H9 (cell line): ENCODE data around the gene LDLRAP1. TPM values are rescaled to one million over a fixed set of nuclear protein-coding genes. Genes with fewer than 3 reads are reported as not detected.

ENCODE experiments used
- DNase-seq: peaks from one replicate; pipeline ENCODE4 v3.0.0-alpha.2; 2017
- H2AFZ ChIP-seq: one replicate; pipeline ENCODE4 v1.6.1; 2013; ENCODE audit warnings: mild to moderate bottlenecking, low read length, control low read depth, moderate library complexity
- H2AK5ac ChIP-seq: 2 replicates; pipeline ENCODE4 v1.6.1; 2013; ENCODE audit warnings: low read length, control low read depth, mixed read lengths; ENCODE audit not compliant: insufficient read length
- H2BK120ac ChIP-seq: one replicate; pipeline ENCODE4 v1.6.1; 2013; ENCODE audit warnings: low read depth, mild to moderate bottlenecking, low read length, control low read depth, inconsistent platforms; ENCODE audit not compliant: poor library complexity, severe bottlenecking
- H2BK12ac ChIP-seq: 2 replicates; pipeline ENCODE4 v1.6.1; 2013; ENCODE audit warnings: low read length, control low read depth, mixed read lengths, low read depth; ENCODE audit not compliant: insufficient read length
- H2BK15ac ChIP-seq: 2 replicates; pipeline ENCODE4 v1.6.1; 2013; ENCODE audit warnings: low read depth, low read length, control low read depth
- H2BK20ac ChIP-seq: one replicate; pipeline ENCODE4 v1.6.1; 2013; ENCODE audit warnings: low read depth, mild to moderate bottlenecking, low read length, control low read depth, inconsistent platforms; ENCODE audit not compliant: poor library complexity, severe bottlenecking
- H2BK5ac ChIP-seq: 2 replicates; pipeline ENCODE4 v1.6.1; 2013; ENCODE audit warnings: low read length, control low read depth, mixed read lengths; ENCODE audit not compliant: insufficient read length
- H3K14ac ChIP-seq: 2 replicates; pipeline ENCODE4 v1.6.1; 2013; ENCODE audit warnings: low read length, control low read depth; ENCODE audit not compliant: insufficient read depth
- H3K18ac ChIP-seq: 2 replicates; pipeline ENCODE4 v1.6.1; 2013; ENCODE audit warnings: low read depth, mild to moderate bottlenecking, mixed read lengths, low read length, control low read depth; ENCODE audit not compliant: insufficient read length
- H3K23ac ChIP-seq: 2 replicates; pipeline ENCODE4 v1.6.1; 2013; ENCODE audit warnings: low read length, control low read depth, mixed read lengths, low read depth; ENCODE audit not compliant: insufficient read length
- H3K23me2 ChIP-seq: 2 replicates; pipeline ENCODE4 v1.6.1; 2013; ENCODE audit warnings: low read depth, mild to moderate bottlenecking, mixed read lengths, low read length, control low read depth; ENCODE audit not compliant: insufficient read length, poor library complexity, severe bottlenecking
- H3K27ac ChIP-seq: 2 replicates; pipeline ENCODE4 v1.5.1; 2013; ENCODE audit warnings: low read length, control low read depth, mixed read lengths, low read depth; ENCODE audit not compliant: insufficient read length
- H3K27me3 ChIP-seq: 2 replicates; pipeline ENCODE4 v1.6.1; 2013; ENCODE audit warnings: low read length, control low read depth, inconsistent platforms; ENCODE audit not compliant: insufficient read depth
- H3K4ac ChIP-seq: 2 replicates; pipeline ENCODE4 v1.6.1; 2013; ENCODE audit warnings: low read depth, mild to moderate bottlenecking, control low read depth, inconsistent platforms, low read length, moderate library complexity
- H3K4me1 ChIP-seq: 2 replicates; pipeline ENCODE4 v1.6.1; 2013; ENCODE audit warnings: low read length, control low read depth, inconsistent platforms; ENCODE audit not compliant: insufficient read depth
- H3K4me2 ChIP-seq: 2 replicates; pipeline ENCODE4 v1.6.1; 2013; ENCODE audit warnings: low read length, control low read depth, mixed read lengths; ENCODE audit not compliant: insufficient read length, insufficient read depth
- H3K56ac ChIP-seq: 2 replicates; pipeline ENCODE4 v1.6.1; 2013; ENCODE audit warnings: low read depth, mild to moderate bottlenecking, mixed read lengths, low read length, control low read depth; ENCODE audit not compliant: insufficient read length
- H3K79me1 ChIP-seq: 2 replicates; pipeline ENCODE4 v1.6.1; 2013; ENCODE audit warnings: low read depth, mild to moderate bottlenecking, moderate library complexity, low read length, control low read depth, inconsistent platforms; ENCODE audit not compliant: insufficient read depth, poor library complexity, severe bottlenecking
- H3K79me2 ChIP-seq: 2 replicates; pipeline ENCODE4 v1.6.1; 2013; ENCODE audit warnings: low read length, control low read depth, inconsistent platforms; ENCODE audit not compliant: insufficient read depth
- H3K9ac ChIP-seq: 2 replicates; pipeline ENCODE4 v1.6.1; 2013; ENCODE audit warnings: low read length, control low read depth, mixed read lengths; ENCODE audit not compliant: insufficient read length; ENCODE audit errors: extremely low read depth
- H3K9me3 ChIP-seq: one replicate; pipeline ENCODE4 v1.6.1; 2013; ENCODE audit warnings: low read depth, low read length, inconsistent platforms; ENCODE audit not compliant: control insufficient read depth
- H3T11ph ChIP-seq: one replicate; pipeline ENCODE4 v1.6.1; 2013; ENCODE audit warnings: mild to moderate bottlenecking, low read length, control low read depth, inconsistent platforms
- H4K20me1 ChIP-seq: one replicate; pipeline ENCODE4 v1.6.1; 2013; ENCODE audit not compliant: control insufficient read depth, insufficient read length, insufficient read depth
- H4K5ac ChIP-seq: 2 replicates; pipeline ENCODE4 v1.6.1; 2013; ENCODE audit warnings: low read depth, mild to moderate bottlenecking, mixed read lengths, low read length, control low read depth; ENCODE audit not compliant: insufficient read length
- H4K8ac ChIP-seq: replicated peaks from 2 replicates; pipeline ENCODE4 v1.6.1; 2013; ENCODE audit warnings: low read length, control low read depth, mixed read lengths, low read depth; ENCODE audit not compliant: insufficient read length
- H4K91ac ChIP-seq: 2 replicates; pipeline ENCODE4 v1.6.1; 2013; ENCODE audit warnings: low read depth, mild to moderate bottlenecking, moderate library complexity, mixed read lengths, low read length, control low read depth; ENCODE audit not compliant: insufficient read length
- H3K27ac Mint-ChIP-seq, 3 experiments: 2 replicates in 2 of 3; 3 replicates in 1 of 3; pipeline ENCODE4 v1.8.0; 2020 to 2021; ENCODE audit warnings: mixed read lengths in 3 of 3, mild to moderate bottlenecking in 1 of 3, moderate library complexity in 1 of 3
- H3K27me3 Mint-ChIP-seq: 2 replicates; pipeline ENCODE4 v1.8.0; 2021; ENCODE audit warnings: low read depth, mild to moderate bottlenecking, moderate library complexity, mixed read lengths
- H3K36me3 Mint-ChIP-seq, 3 experiments: 2 replicates in 2 of 3; 3 replicates in 1 of 3; pipeline ENCODE4 v1.8.0; 2020 to 2021; ENCODE audit warnings: low read depth in 3 of 3, mixed read lengths in 3 of 3; ENCODE audit not compliant: insufficient read depth in 1 of 3
- H3K4me1 Mint-ChIP-seq, 2 experiments: 2 replicates each; pipeline ENCODE4 v1.8.0; 2020; ENCODE audit warnings: mixed read lengths in 2 of 2
- H3K4me3 Mint-ChIP-seq, 2 experiments: 2 replicates in 1 of 2; 3 replicates in 1 of 2; pipeline ENCODE4 v1.8.0; 2020 to 2021; ENCODE audit warnings: mild to moderate bottlenecking in 2 of 2, mixed read lengths in 2 of 2, moderate library complexity in 1 of 2
- H3K9me3 Mint-ChIP-seq, 2 experiments: 2 replicates in 1 of 2; 3 replicates in 1 of 2; pipeline ENCODE4 v1.8.0; 2020; ENCODE audit warnings: mild to moderate bottlenecking in 2 of 2, mixed read lengths in 2 of 2, moderate library complexity in 1 of 2
- WGBS: extraction: QIAGEN DNeasy Blood & Tissue Kit; methylation state at CpG from one replicate; pipeline ENCODE4 v1.1.7; 2013; ENCODE audit warnings: missing lambda C conversion rate, low lambda C conversion rate, mixed read lengths; ENCODE audit not compliant: insufficient read length; ENCODE audit errors: extremely low coverage; 5-methylcytosine and 5-hydroxymethylcytosine counted together
- total RNA-seq: library from RNA; stranded (reverse); gene quantifications from 2 replicates; pipeline ENCODE4 v1.2.1, GENCODE V29; 2021
- TF ChIP-seq, protein P1 (sequence below): fragments of 200-600 bp; sonication (generic); conservative IDR thresholded peaks from 3 replicates; pipeline ENCODE4 v1.8.0; 2021; ENCODE audit warnings: antibody characterized with exemption, mild to moderate bottlenecking

The LDLRAP1 gene
- total RNA-seq, 1 experiment from 2014 or later, result 15.7 TPM

DNA sequence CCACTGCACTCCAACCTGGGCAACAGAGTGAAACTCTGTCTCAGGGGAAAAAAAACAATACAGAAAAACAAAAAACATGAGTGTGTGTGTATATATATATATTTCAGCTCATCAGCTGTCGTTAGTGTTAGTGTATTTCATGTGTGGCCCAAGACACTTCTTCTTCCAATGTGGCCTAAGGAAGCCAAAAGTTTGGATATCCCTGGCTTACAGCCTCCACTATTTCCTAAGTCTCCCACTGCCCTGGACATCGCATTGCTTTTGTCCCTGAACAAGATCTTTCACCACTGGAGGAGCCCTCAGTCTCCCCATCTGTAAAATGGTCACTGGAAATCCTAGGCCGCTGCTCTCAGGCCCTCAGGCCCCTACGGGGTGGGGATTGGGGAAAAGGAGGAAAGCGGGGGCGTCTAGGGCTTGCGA, 391 bp upstream of the LDLRAP1 start:
- Histone ChIP-seq H3K23ac (no peak overlapping the region), H3K27me3 (no peaks in the 10 kb centered on the region; the same call in 1 of the 2 replicates), H4K20me1 (no peaks in the 10 kb centered on the region), H3K79me1 (no peaks in the 10 kb centered on the region), H3K9me3 (no peaks in the 10 kb centered on the region), H4K8ac (no peak overlapping the region), H3K4me2 (peak overlapping the region; percentile 11), H3K23me2 (peaks cover 6% of the 10 kb centered on the region), H3K79me2 (no peaks in the 10 kb centered on the region), H3K9ac (no peak overlapping the region), H2BK12ac (no peak overlapping the region), H3K56ac (no peak overlapping the region), H2AK5ac (no peak overlapping the region), H3K4ac (no peak overlapping the region), H3K18ac (no peak overlapping the region), H4K91ac (no peak overlapping the region), H2AFZ (no peak overlapping the region), H2BK120ac (no peak overlapping the region), H2BK20ac (no peak overlapping the region), H3K27ac (no peak overlapping the region), H2BK5ac (no peak overlapping the region), H3K4me1 (peaks cover 3% of the 10 kb centered on the region; the same call in 1 of the 2 replicates), H3T11ph (no peak overlapping the region), H3K14ac (no peak overlapping the region), H4K5ac (no peak overlapping the region), H2BK15ac (no peak overlapping the region)
- TF ChIP-seq, protein P1, sequence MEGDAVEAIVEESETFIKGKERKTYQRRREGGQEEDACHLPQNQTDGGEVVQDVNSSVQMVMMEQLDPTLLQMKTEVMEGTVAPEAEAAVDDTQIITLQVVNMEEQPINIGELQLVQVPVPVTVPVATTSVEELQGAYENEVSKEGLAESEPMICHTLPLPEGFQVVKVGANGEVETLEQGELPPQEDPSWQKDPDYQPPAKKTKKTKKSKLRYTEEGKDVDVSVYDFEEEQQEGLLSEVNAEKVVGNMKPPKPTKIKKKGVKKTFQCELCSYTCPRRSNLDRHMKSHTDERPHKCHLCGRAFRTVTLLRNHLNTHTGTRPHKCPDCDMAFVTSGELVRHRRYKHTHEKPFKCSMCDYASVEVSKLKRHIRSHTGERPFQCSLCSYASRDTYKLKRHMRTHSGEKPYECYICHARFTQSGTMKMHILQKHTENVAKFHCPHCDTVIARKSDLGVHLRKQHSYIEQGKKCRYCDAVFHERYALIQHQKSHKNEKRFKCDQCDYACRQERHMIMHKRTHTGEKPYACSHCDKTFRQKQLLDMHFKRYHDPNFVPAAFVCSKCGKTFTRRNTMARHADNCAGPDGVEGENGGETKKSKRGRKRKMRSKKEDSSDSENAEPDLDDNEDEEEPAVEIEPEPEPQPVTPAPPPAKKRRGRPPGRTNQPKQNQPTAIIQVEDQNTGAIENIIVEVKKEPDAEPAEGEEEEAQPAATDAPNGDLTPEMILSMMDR, result no peak
- H3K9me3 Mint-ChIP-seq, result no peaks in the 10 kb centered on the region
- no peaks in the 10 kb centered on the region for H3K36me3 Mint-ChIP-seq
- peaks cover 9% of the 10 kb centered on the region for H3K27me3 Mint-ChIP-seq
- peaks cover 13 to 18% of the 10 kb centered on the region in 2 experiments for H3K4me1 Mint-ChIP-seq
- peak overlapping the region; percentile 47 to 75 for H3K4me3 Mint-ChIP-seq
- DNase-seq, result no peak
- H3K27ac Mint-ChIP-seq, result no peak overlapping the region
- no CpG with 5 or more reads among the region's 7 CpGs for WGBS
